Hepatocyte (in vitro differentiated cells): ENCODE results near the gene SLC5A6. TPM values are rescaled to one million over a fixed set of nuclear protein-coding genes. Genes with fewer than 3 reads are reported as not detected.
A peak's percentile ranks its signal among the peaks of the same experiment; 100 is the strongest.

Experiments used
- DNase-seq: peaks from one replicate; pipeline ENCODE4 v3.0.0-alpha.2; 2016; ENCODE audit warnings: low spot score
- H2AFZ ChIP-seq: fragments of 200-600 bp; sonication (generic); 2 replicates; pipeline ENCODE4 v1.6.0; 2016; ENCODE audit warnings: antibody characterized with exemption, mild to moderate bottlenecking
- H3K27ac ChIP-seq: fragments of 200-600 bp; sonication (generic); 2 replicates; pipeline ENCODE4 v1.5.1; 2016; ENCODE audit warnings: mild to moderate bottlenecking
- H3K27me3 ChIP-seq: fragments of 200-600 bp; sonication (generic); 2 replicates; pipeline ENCODE4 v1.6.1; 2016
- H3K36me3 ChIP-seq: fragments of 200-600 bp; sonication (generic); replicated peaks from 2 replicates; pipeline ENCODE4 v1.5.1; 2016; ENCODE audit warnings: low read depth; ENCODE audit not compliant: insufficient read depth
- H3K4me1 ChIP-seq: fragments of 200-600 bp; sonication (generic); 2 replicates; pipeline ENCODE4 v1.5.1; 2016; ENCODE audit warnings: mild to moderate bottlenecking, moderate library complexity; ENCODE audit not compliant: insufficient read depth
- H3K4me2 ChIP-seq: fragments of 200-600 bp; sonication (generic); 2 replicates; pipeline ENCODE4 v1.6.0; 2016
- H3K4me3 ChIP-seq: fragments of 200-600 bp; sonication (generic); 2 replicates; pipeline ENCODE4 v1.5.1; 2016; ENCODE audit warnings: mild to moderate bottlenecking
- H3K79me2 ChIP-seq: fragments of 200-600 bp; sonication (generic); 2 replicates; pipeline ENCODE4 v1.6.0; 2017; ENCODE audit warnings: mild to moderate bottlenecking
- H3K9me2 ChIP-seq: fragments of 200-600 bp; sonication (generic); replicated peaks from 2 replicates; pipeline ENCODE4 v1.6.0; 2017; ENCODE audit warnings: mild to moderate bottlenecking; ENCODE audit not compliant: insufficient read depth
- H3K9me3 ChIP-seq: fragments of 200-600 bp; sonication (generic); 2 replicates; pipeline ENCODE4 v1.5.1; 2016; ENCODE audit warnings: low read depth, mild to moderate bottlenecking
- H4K20me1 ChIP-seq: fragments of 200-600 bp; sonication (generic); 2 replicates; pipeline ENCODE4 v1.6.0; 2016; ENCODE audit warnings: mild to moderate bottlenecking; ENCODE audit not compliant: insufficient read depth, poor library complexity, severe bottlenecking
- EZH2 ChIP-seq: fragments of 200-600 bp; sonication (generic); IDR thresholded peaks from 2 replicates; pipeline ENCODE4 v1.6.1; 2016; ENCODE audit warnings: antibody characterized with exemption, mild to moderate bottlenecking, borderline replicate concordance
- EZH2phosphoT487 ChIP-seq: fragments of 200-600 bp; sonication (generic); IDR thresholded peaks from one replicate; pipeline ENCODE4 v1.6.1; 2018; ENCODE audit warnings: antibody characterized with exemption, mild to moderate bottlenecking, low read depth, moderate library complexity; ENCODE audit not compliant: unreplicated experiment, severe bottlenecking
- WGBS: methylation state at CpG from one replicate; pipeline ENCODE4 v1.1.6; 2016; ENCODE audit warnings: low lambda C conversion rate; ENCODE audit errors: missing lambda C conversion rate; 5-methylcytosine and 5-hydroxymethylcytosine counted together
- polyA plus RNA-seq: library from polyadenylated mRNA; unstranded; fragments of >200 nt; fragmentation: Nextera tagmentation; extraction: Ambion mirVana; gene quantifications from 2 replicates; pipeline ENCODE4 v1.2.1, GENCODE V29; 2016
- total RNA-seq: library from RNA; depleted of rRNA; stranded (reverse); fragments of >200 nt; gene quantifications from 2 replicates; pipeline ENCODE4 v1.2.3, GENCODE V29; 2014
- TF ChIP-seq, protein P1 (sequence below): fragments of 200-600 bp; sonication (generic); IDR thresholded peaks from 2 replicates; pipeline ENCODE4 v1.5.1; 2016; ENCODE audit warnings: antibody characterized with exemption, mild to moderate bottlenecking; ENCODE audit not compliant: poor library complexity

Gene SLC5A6
- total and polyA plus RNA-seq, 2 experiments from 2014 or later: 58.9 to 72.3 TPM

GRCh38 chr2:27186613-27187345 lies 25.3 kb downstream of the SLC5A6 start:
- 78% methylated on average over 6 of the region's 6 CpGs for WGBS
- no peaks in the 10 kb centered on the region for H3K9me3 ChIP-seq
- H3K9me2 ChIP-seq: no peaks in the 10 kb centered on the region
- no peaks in the 10 kb centered on the region for H3K79me2 ChIP-seq
- no peak overlapping the region for H3K4me2 ChIP-seq
- H3K4me3 ChIP-seq: no peak overlapping the region
- no peak for TF ChIP-seq EZH2phosphoT487
- no peak for TF ChIP-seq EZH2
- TF ChIP-seq, protein P1, sequence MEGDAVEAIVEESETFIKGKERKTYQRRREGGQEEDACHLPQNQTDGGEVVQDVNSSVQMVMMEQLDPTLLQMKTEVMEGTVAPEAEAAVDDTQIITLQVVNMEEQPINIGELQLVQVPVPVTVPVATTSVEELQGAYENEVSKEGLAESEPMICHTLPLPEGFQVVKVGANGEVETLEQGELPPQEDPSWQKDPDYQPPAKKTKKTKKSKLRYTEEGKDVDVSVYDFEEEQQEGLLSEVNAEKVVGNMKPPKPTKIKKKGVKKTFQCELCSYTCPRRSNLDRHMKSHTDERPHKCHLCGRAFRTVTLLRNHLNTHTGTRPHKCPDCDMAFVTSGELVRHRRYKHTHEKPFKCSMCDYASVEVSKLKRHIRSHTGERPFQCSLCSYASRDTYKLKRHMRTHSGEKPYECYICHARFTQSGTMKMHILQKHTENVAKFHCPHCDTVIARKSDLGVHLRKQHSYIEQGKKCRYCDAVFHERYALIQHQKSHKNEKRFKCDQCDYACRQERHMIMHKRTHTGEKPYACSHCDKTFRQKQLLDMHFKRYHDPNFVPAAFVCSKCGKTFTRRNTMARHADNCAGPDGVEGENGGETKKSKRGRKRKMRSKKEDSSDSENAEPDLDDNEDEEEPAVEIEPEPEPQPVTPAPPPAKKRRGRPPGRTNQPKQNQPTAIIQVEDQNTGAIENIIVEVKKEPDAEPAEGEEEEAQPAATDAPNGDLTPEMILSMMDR: no peak
- no peak overlapping the region for H2AFZ ChIP-seq
- no peak for DNase-seq
- no peaks in the 10 kb centered on the region for H3K27me3 ChIP-seq
- H3K27ac ChIP-seq: no peak overlapping the region
- H4K20me1 ChIP-seq: no peaks in the 10 kb centered on the region
- no peaks in the 10 kb centered on the region for H3K4me1 ChIP-seq
- H3K36me3 ChIP-seq: no peaks in the 10 kb centered on the region

DNA sequence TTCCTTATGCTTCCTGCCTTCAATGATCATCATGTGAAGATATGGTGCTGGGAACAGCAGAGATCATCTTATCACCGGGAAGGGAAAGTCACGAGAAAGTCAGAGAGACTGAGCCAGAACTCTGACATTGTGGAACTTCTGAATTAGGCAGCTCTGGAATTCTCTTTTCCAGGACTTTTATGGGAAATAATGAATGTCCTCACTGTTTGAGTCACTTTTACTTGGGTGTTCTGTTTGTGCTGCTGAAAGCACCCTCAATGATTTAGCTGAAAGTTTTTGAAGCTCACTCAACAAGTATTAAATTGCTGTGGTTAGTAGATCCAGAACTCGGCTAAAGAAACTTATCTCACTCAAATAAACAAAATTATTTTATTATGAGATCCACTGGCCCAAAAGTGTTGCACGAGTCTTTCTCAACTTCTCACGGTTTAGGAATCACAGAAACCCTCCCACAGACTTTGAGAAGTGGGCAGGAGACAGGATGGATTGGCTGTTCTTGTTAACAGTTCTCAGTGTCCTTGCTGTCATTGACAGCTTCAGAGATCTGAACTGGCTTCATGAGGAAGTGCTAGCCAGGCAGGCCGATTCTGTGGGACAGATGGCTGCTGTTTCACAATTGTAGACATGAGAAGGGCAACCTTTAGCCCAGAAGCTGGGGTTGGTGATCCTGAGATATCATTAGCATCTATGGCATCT lies 26.6 kb downstream of the SLC5A6 start:
- H3K4me2 ChIP-seq: peak overlapping the region; percentile 6
- H3K9me3 ChIP-seq: no peaks in the 10 kb centered on the region
- peak; percentile 19 for DNase-seq
- H2AFZ ChIP-seq: no peak overlapping the region
- H3K4me1 ChIP-seq: no peaks in the 10 kb centered on the region
- H4K20me1 ChIP-seq: no peaks in the 10 kb centered on the region
- whole genome bisulfite sequencing: 51% methylated on average over 6 of the region's 6 CpGs
- TF ChIP-seq EZH2phosphoT487: no peak
- TF ChIP-seq EZH2: no peak
- TF ChIP-seq, protein P1: no peak
- H3K27me3 ChIP-seq: no peaks in the 10 kb centered on the region
- peak overlapping the region; percentile 68 for H3K27ac ChIP-seq
- no peak overlapping the region for H3K4me3 ChIP-seq
- H3K9me2 ChIP-seq: no peaks in the 10 kb centered on the region
- no peaks in the 10 kb centered on the region for H3K36me3 ChIP-seq
- no peaks in the 10 kb centered on the region for H3K79me2 ChIP-seq

GRCh38 chr2:27184115-27184514 lies 28.0 kb downstream of the SLC5A6 start:
- WGBS: 70% methylated on average over 4 of the region's 4 CpGs
- Histone ChIP-seq H3K9me2 (no peaks in the 10 kb centered on the region), H3K27me3 (peaks cover 2% of the 10 kb centered on the region), H3K4me3 (no peak overlapping the region), H3K4me2 (no peak overlapping the region), H2AFZ (no peak overlapping the region), H3K79me2 (no peaks in the 10 kb centered on the region), H4K20me1 (no peaks in the 10 kb centered on the region), H3K27ac (no peak overlapping the region), H3K9me3 (no peaks in the 10 kb centered on the region), H3K36me3 (no peaks in the 10 kb centered on the region), H3K4me1 (no peaks in the 10 kb centered on the region)
- DNase-seq: no peak
- TF ChIP-seq, protein P1: no peak
- no peak for TF ChIP-seq EZH2phosphoT487
- no peak for TF ChIP-seq EZH2
